Panc1 (cell line): Measurements from ENCODE around the gene SDK1. TPM values are rescaled to one million over a fixed set of nuclear protein-coding genes. Genes with fewer than 3 reads are reported as not detected.

Experiments
- ATAC-seq: fragments of 200-7000 bp; cut with Tn5 transposase; 2 replicates; pipeline ENCODE4 v1.9.1; 2020; ENCODE audit warnings: mild to moderate bottlenecking, moderate library complexity
- BruUV-seq: library from RNA; stranded (reverse); fragments of 400-500 nt; replicated peaks from 2 replicates; lab custom pipeline; 2021; lab: Mats Ljungman, UMichigan
- CTCF ChIA-PET: fragments of 300-600 bp; sonication (Branson Sonifier 250); formaldehyde crosslinking; loops from one replicate; lab custom pipeline; 2022; ENCODE audit warnings: antibody characterized with exemption; lab: Charles Lee
- POLR2A ChIA-PET: fragments of 300-600 bp; sonication (Branson Sonifier 250); formaldehyde crosslinking; loops from one replicate; lab custom pipeline; 2022; ENCODE audit warnings: antibody characterized with exemption; lab: Charles Lee
- DNase-seq: peaks from one replicate; pipeline ENCODE4 v3.0.0-alpha.2; 2010; ENCODE audit warnings: low read depth, low spot score
- H3K27ac ChIP-seq: 2 replicates; pipeline ENCODE4 v1.5.1; 2011; ENCODE audit warnings: mild to moderate bottlenecking, low read length, inconsistent platforms
- H3K27me3 ChIP-seq: fragments of 200-500 bp; sonication (Bioruptor generic); 2 replicates; pipeline ENCODE4 v1.6.0; 2014; ENCODE audit warnings: low read length, inconsistent platforms; ENCODE audit not compliant: control insufficient read depth, insufficient read depth
- H3K36me3 ChIP-seq: fragments of 200-500 bp; sonication (Bioruptor generic); 2 replicates; pipeline ENCODE4 v1.5.1; 2014; ENCODE audit warnings: inconsistent platforms, mild to moderate bottlenecking, low read length, moderate library complexity; ENCODE audit not compliant: control insufficient read depth, insufficient read depth
- H3K4me1 ChIP-seq: 2 replicates; pipeline ENCODE4 v1.5.1; 2011; ENCODE audit warnings: inconsistent platforms, mild to moderate bottlenecking, low read length, moderate library complexity; ENCODE audit not compliant: control insufficient read depth, insufficient read depth
- H3K4me3 ChIP-seq, 2 experiments: 2 replicates each; pipeline ENCODE4 v1.5.1; 2011 to 2012; ENCODE audit warnings: low read depth in 2 of 2, low read length in 2 of 2, mild to moderate bottlenecking in 2 of 2, inconsistent platforms in 1 of 2, moderate library complexity in 1 of 2
- H3K9me3 ChIP-seq: fragments of 200-500 bp; sonication (Bioruptor generic); 2 replicates; pipeline ENCODE4 v1.5.1; 2014; ENCODE audit warnings: low read depth, mild to moderate bottlenecking, inconsistent platforms, low read length, moderate library complexity; ENCODE audit not compliant: control insufficient read depth, insufficient read depth
- POLR2AphosphoS5 ChIP-seq: IDR thresholded peaks from 2 replicates; pipeline ENCODE4 v1.6.1; 2012; ENCODE audit warnings: mild to moderate bottlenecking, low read depth, low read length, moderate library complexity
- SIN3A ChIP-seq: IDR thresholded peaks from 2 replicates; pipeline ENCODE4 v1.6.1; 2012; ENCODE audit warnings: low read depth, mild to moderate bottlenecking, low read length, moderate library complexity, borderline replicate concordance; ENCODE audit not compliant: insufficient read depth
- TCF7L2 ChIP-seq: IDR thresholded peaks from 2 replicates; pipeline ENCODE4 v1.6.1; 2011; ENCODE audit warnings: mild to moderate bottlenecking, low read depth, low read length, inconsistent platforms
- in situ Hi-C: cut with HindIII; loops from 2 replicates; pipeline ENCODE4 v1.10.0; 2016; ENCODE audit warnings: low sequenced_read_pairs, low pct_unique_long_range_greater_than_20kb
- intact Hi-C: fragments of 100-400 bp; cut with micrococcal nuclease; formaldehyde crosslinking; loops from one replicate; pipeline ENCODE4 v1.10.0; 2022; ENCODE audit not compliant: unreplicated experiment
- total RNA-seq: library from RNA; stranded (reverse); gene quantifications from one replicate; pipeline ENCODE4 v1.2.1, GENCODE V29; 2021; ENCODE audit not compliant: unreplicated experiment
- TF ChIP-seq, protein P1 (sequence below): fragments of 450-650 bp; IDR thresholded peaks from 2 replicates; pipeline ENCODE4 v1.5.1; 2017; ENCODE audit warnings: mild to moderate bottlenecking
- TF ChIP-seq, protein P2 (sequence below), 2 experiments: IDR thresholded peaks; 2 replicates each; pipeline ENCODE4 v1.6.1; 2011 to 2012; ENCODE audit warnings: low read depth in 2 of 2, control low read depth in 1 of 2, low read length in 1 of 2, mild to moderate bottlenecking in 1 of 2, moderate library complexity in 1 of 2; ENCODE audit not compliant: insufficient read depth in 1 of 2

The SDK1 gene
- total RNA-seq, 1 experiment from 2014 or later: 47.4 TPM

GRCh38 chr7:4021413-4021812 lies 720.4 kb downstream of the SDK1 start:
- in situ Hi-C loops: no loop called here
- POLR2A ChIA-PET: interaction anchor here (0.7 kb wide), 2 partner anchors 409 to 593 kb away, joined by 3 to 7 read pairs; no protein-coding TSS in a partner anchor
- no TSS peak for BruUV-seq
- intact Hi-C loops: no loop called here
- Histone ChIP-seq H3K36me3 (no peaks in the 10 kb centered on the region), H3K4me1 (no peaks in the 10 kb centered on the region), H3K27ac (no peak overlapping the region), H3K27me3 (no peaks in the 10 kb centered on the region), H3K4me3 (no peak overlapping the region), H3K9me3 (peaks cover 5% of the 10 kb centered on the region; the same call in 1 of the 2 replicates)
- CTCF ChIA-PET: no interaction called here
- ATAC-seq (no peak), DNase-seq (no peak)
- TF ChIP-seq, protein P1, sequence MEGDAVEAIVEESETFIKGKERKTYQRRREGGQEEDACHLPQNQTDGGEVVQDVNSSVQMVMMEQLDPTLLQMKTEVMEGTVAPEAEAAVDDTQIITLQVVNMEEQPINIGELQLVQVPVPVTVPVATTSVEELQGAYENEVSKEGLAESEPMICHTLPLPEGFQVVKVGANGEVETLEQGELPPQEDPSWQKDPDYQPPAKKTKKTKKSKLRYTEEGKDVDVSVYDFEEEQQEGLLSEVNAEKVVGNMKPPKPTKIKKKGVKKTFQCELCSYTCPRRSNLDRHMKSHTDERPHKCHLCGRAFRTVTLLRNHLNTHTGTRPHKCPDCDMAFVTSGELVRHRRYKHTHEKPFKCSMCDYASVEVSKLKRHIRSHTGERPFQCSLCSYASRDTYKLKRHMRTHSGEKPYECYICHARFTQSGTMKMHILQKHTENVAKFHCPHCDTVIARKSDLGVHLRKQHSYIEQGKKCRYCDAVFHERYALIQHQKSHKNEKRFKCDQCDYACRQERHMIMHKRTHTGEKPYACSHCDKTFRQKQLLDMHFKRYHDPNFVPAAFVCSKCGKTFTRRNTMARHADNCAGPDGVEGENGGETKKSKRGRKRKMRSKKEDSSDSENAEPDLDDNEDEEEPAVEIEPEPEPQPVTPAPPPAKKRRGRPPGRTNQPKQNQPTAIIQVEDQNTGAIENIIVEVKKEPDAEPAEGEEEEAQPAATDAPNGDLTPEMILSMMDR: no peak
- TF ChIP-seq POLR2AphosphoS5 (no peak), SIN3A (no peak), TCF7L2 (no peak)
- TF ChIP-seq, protein P2, sequence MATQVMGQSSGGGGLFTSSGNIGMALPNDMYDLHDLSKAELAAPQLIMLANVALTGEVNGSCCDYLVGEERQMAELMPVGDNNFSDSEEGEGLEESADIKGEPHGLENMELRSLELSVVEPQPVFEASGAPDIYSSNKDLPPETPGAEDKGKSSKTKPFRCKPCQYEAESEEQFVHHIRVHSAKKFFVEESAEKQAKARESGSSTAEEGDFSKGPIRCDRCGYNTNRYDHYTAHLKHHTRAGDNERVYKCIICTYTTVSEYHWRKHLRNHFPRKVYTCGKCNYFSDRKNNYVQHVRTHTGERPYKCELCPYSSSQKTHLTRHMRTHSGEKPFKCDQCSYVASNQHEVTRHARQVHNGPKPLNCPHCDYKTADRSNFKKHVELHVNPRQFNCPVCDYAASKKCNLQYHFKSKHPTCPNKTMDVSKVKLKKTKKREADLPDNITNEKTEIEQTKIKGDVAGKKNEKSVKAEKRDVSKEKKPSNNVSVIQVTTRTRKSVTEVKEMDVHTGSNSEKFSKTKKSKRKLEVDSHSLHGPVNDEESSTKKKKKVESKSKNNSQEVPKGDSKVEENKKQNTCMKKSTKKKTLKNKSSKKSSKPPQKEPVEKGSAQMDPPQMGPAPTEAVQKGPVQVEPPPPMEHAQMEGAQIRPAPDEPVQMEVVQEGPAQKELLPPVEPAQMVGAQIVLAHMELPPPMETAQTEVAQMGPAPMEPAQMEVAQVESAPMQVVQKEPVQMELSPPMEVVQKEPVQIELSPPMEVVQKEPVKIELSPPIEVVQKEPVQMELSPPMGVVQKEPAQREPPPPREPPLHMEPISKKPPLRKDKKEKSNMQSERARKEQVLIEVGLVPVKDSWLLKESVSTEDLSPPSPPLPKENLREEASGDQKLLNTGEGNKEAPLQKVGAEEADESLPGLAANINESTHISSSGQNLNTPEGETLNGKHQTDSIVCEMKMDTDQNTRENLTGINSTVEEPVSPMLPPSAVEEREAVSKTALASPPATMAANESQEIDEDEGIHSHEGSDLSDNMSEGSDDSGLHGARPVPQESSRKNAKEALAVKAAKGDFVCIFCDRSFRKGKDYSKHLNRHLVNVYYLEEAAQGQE (IDR thresholded peaks at IDR 0.05; ENCODE audit: insufficient read depth in 1 of 2, low read depth in 2 of 2, low read length in 1 of 2): no peak

DNA sequence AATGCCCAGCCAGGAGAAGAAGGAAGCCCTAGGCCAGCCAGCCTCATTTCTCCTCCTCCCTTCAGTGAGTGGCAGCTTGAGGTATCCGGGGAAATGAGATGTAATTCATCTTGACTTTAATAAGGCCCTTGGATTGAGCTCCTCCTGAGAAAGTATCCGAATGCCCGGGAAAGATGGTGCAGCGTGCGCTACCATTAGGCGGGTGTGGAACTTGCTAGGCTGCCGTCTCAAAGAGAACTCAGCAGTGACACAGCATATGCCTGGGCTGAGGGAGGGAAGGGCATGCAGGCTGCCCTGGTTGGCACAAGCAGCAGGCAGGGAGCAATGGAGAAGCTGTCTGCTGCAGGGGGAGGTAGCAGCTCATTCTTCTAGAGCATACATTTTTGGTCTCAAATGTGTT lies 721.2 kb downstream of the SDK1 start:
- CTCF ChIA-PET: no interaction called here
- TF ChIP-seq TCF7L2 (no peak), POLR2AphosphoS5 (no peak), SIN3A (no peak)
- TF ChIP-seq, protein P2 (IDR thresholded peaks at IDR 0.05; ENCODE audit: insufficient read depth in 1 of 2, low read depth in 2 of 2, low read length in 1 of 2): no peak
- TF ChIP-seq, protein P1: no peak
- no peak overlapping the region for H3K4me3 ChIP-seq
- H3K9me3 ChIP-seq: peaks cover 5% of the 10 kb centered on the region; the same call in 1 of the 2 replicates
- ATAC-seq (no peak), DNase-seq (no peak)
- no peaks in the 10 kb centered on the region for H3K36me3 ChIP-seq
- BruUV-seq: no TSS peak
- no peaks in the 10 kb centered on the region for H3K27me3 ChIP-seq
- in situ Hi-C loops (no loop called here), intact Hi-C loops (no loop called here)
- no peaks in the 10 kb centered on the region for H3K4me1 ChIP-seq
- POLR2A ChIA-PET: interaction anchor here (0.7 kb wide), 1 partner anchor 410 kb away, joined by 3 read pairs; no protein-coding TSS in a partner anchor
- H3K27ac ChIP-seq: no peak overlapping the region
